K562 (cell line): ENCODE data around the gene TOM1L2. TPM values are rescaled to one million over a fixed set of nuclear protein-coding genes. Genes with fewer than 3 reads are reported as not detected.

Experiments used
- ATAC-seq: fragments of 200-7000 bp; cut with Tn5 transposase; 3 replicates; pipeline ENCODE4 v1.9.1; 2020; ENCODE audit warnings: moderate library complexity
- BruUV-seq: library from RNA; stranded (reverse); fragments of 400-500 nt; replicated peaks from 2 replicates; lab custom pipeline; 2021; lab: Mats Ljungman, UMichigan
- CTCF ChIA-PET: fragments of 300-600 bp; formaldehyde crosslinking; extraction: SDS; loops from one replicate; lab custom pipeline; 2021; ENCODE audit warnings: low intra/inter-chr PET ratio; lab: Yijun Ruan, JAX
- POLR2A ChIA-PET: fragments of 300-600, 350-650 bp; sonication (Branson Sonifier 250); formaldehyde crosslinking; extraction: SDS; loops from one replicate; lab custom pipeline; 2021; ENCODE audit warnings: antibody characterized with exemption, inconsistent platforms; lab: Yijun Ruan, JAX
- DNase-seq, 4 experiments: peaks; one replicate each; pipeline versions ENCODE4 v3.0.0 to v3.0.0-alpha.2; 2011 to 2018; ENCODE audit warnings: low spot score in 3 of 4, mixed read lengths in 3 of 4; ENCODE audit errors: extremely low read depth in 1 of 4
- FAIRE-seq: peaks from 2 replicates; lab custom pipeline; 2011; peaks lifted over from hg19 to GRCh38; lab: Jason Lieb, UNC
- H2AFZ ChIP-seq: 2 replicates; pipeline ENCODE4 v1.6.0; 2011; ENCODE audit warnings: low read depth, low read length, control low read depth, inconsistent platforms
- H3K27ac ChIP-seq: fragments of 200-600 bp; 3 replicates; pipeline ENCODE4 v1.8.0; 2011; ENCODE audit warnings: low read depth, mild to moderate bottlenecking, control low read depth, inconsistent platforms, low read length, moderate library complexity, mixed read lengths; ENCODE audit errors: extremely low read depth
- H3K27me3 ChIP-seq, 2 experiments: fragments of 300-600 bp in 1 of 2; 2 replicates in 1 of 2; 3 replicates in 1 of 2; pipeline versions ENCODE4 v1.6.0 to v1.8.0; 2011; ENCODE audit warnings: inconsistent platforms in 2 of 2, low read length in 2 of 2, mild to moderate bottlenecking in 1 of 2, mixed read lengths in 1 of 2, moderate library complexity in 1 of 2; ENCODE audit not compliant: control insufficient read depth in 2 of 2, insufficient read depth in 2 of 2
- H3K36me3 ChIP-seq: fragments of 300-600 bp; 3 replicates; pipeline ENCODE4 v1.8.0; 2011; ENCODE audit warnings: mild to moderate bottlenecking, low read length, inconsistent platforms; ENCODE audit not compliant: control insufficient read depth, insufficient read depth
- H3K4me1 ChIP-seq, 2 experiments: fragments of 200-600 bp in 1 of 2; replicated peaks in 1 of 2; 2 replicates in 1 of 2; 3 replicates in 1 of 2; pipeline versions ENCODE4 v1.5.1 to v1.8.0; 2011; ENCODE audit warnings: inconsistent platforms in 2 of 2, low read length in 2 of 2, mild to moderate bottlenecking in 1 of 2, mixed read lengths in 1 of 2, moderate library complexity in 1 of 2; ENCODE audit not compliant: control insufficient read depth in 2 of 2, insufficient read depth in 2 of 2
- H3K4me2 ChIP-seq: 2 replicates; pipeline ENCODE4 v1.6.1; 2011; ENCODE audit warnings: low read length, control low read depth, inconsistent platforms, mixed read lengths; ENCODE audit not compliant: insufficient read depth
- H3K4me3 ChIP-seq: fragments of 200-600 bp; sonication (generic), shearing (Covaris generic); 2 replicates; pipeline ENCODE4 v1.5.1; 2016; ENCODE audit warnings: control low read depth, inconsistent platforms
- H3K79me2 ChIP-seq: fragments of 200-600 bp; 3 replicates; pipeline ENCODE4 v1.8.0; 2011; ENCODE audit warnings: low read length, inconsistent platforms; ENCODE audit not compliant: control insufficient read depth, insufficient read depth
- H3K9ac ChIP-seq, 2 experiments: 2 replicates each; pipeline versions ENCODE4 v1.6.0 to v1.6.1; 2011; ENCODE audit warnings: low read depth in 2 of 2, low read length in 2 of 2, control low read depth in 1 of 2, inconsistent platforms in 1 of 2, mild to moderate bottlenecking in 1 of 2, mixed read lengths in 1 of 2; ENCODE audit not compliant: insufficient read depth in 1 of 2
- H3K9me1 ChIP-seq: one replicate; pipeline ENCODE4 v1.6.0; 2011; ENCODE audit warnings: inconsistent platforms, mild to moderate bottlenecking, low read length, moderate library complexity; ENCODE audit not compliant: control insufficient read depth, insufficient read depth
- H3K9me3 ChIP-seq: replicated peaks from 2 replicates; pipeline ENCODE4 v1.5.1; 2011; ENCODE audit warnings: low read depth, low read length, inconsistent platforms; ENCODE audit not compliant: control insufficient read depth, insufficient read depth
- H4K20me1 ChIP-seq: replicated peaks from 2 replicates; pipeline ENCODE4 v1.6.1; 2011; ENCODE audit warnings: low read length, inconsistent platforms, mixed read lengths; ENCODE audit not compliant: control insufficient read depth, insufficient read depth
- ARID1B ChIP-seq: fragments of 450-650 bp; IDR thresholded peaks from 2 replicates; pipeline ENCODE4 v1.6.1; 2016; ENCODE audit warnings: antibody characterized with exemption, mild to moderate bottlenecking, inconsistent platforms
- CBX8 ChIP-seq: fragments of 200-600 bp; sonication (generic); IDR thresholded peaks from 2 replicates; pipeline ENCODE4 v1.6.1; 2012; ENCODE audit warnings: borderline replicate concordance, mixed run types, low read depth, mild to moderate bottlenecking, moderate library complexity, mixed read lengths, low read length, control low read depth, inconsistent platforms; ENCODE audit not compliant: poor library complexity, severe bottlenecking; ENCODE audit errors: extremely low read depth
- DACH1 ChIP-seq: fragments of 450-650 bp; IDR thresholded peaks from 2 replicates; pipeline ENCODE4 v1.6.1; 2018; ENCODE audit not compliant: partially characterized antibody
- ETV1 ChIP-seq: fragments of 450-650 bp; conservative IDR thresholded peaks from 2 replicates; pipeline ENCODE4 v1.6.1; 2016; ENCODE audit warnings: missing genetic modification characterization, control low read depth, low read depth, missing compliant biosample characterization
- HNRNPLL ChIP-seq: fragments of 200-400 bp; formaldehyde crosslinking; IDR thresholded peaks from 2 replicates; pipeline ENCODE4 v1.6.1; 2017; ENCODE audit warnings: low read length, low read depth, mild to moderate bottlenecking; ENCODE audit not compliant: poor library complexity, severe bottlenecking
- JUND ChIP-seq, 2 experiments: IDR thresholded peaks; 2 replicates in 1 of 2; 3 replicates in 1 of 2; pipeline ENCODE4 v1.6.1; 2011; ENCODE audit warnings: borderline replicate concordance in 2 of 2, low read depth in 2 of 2, low read length in 2 of 2, improper control_type of control experiment in 1 of 2, missing biosample characterization in 1 of 2, missing genetic modification characterization in 1 of 2, missing genetic modification reagents in 1 of 2
- MAZ ChIP-seq, 2 experiments: fragments of 450-650 bp in 1 of 2; sonication (generic) in 1 of 2; formaldehyde crosslinking; IDR thresholded peaks in 1 of 2; conservative IDR thresholded peaks in 1 of 2; 2 replicates each; pipeline versions ENCODE4 v1.4.0 to v1.5.0; 2020; ENCODE audit warnings: mild to moderate bottlenecking in 1 of 2, missing genetic modification reagents in 1 of 2
- MEF2D ChIP-seq: conservative IDR thresholded peaks from 2 replicates; pipeline ENCODE4 v1.6.1; 2016; ENCODE audit warnings: low read depth, missing genetic modification characterization, missing compliant biosample characterization
- NFIX ChIP-seq: fragments of 250-450 bp; sonication (Bioruptor Pico); IDR thresholded peaks from 2 replicates; pipeline ENCODE4 v1.4.0; 2020; ENCODE audit warnings: low read depth, mild to moderate bottlenecking, moderate library complexity
- RB1 ChIP-seq: fragments of 450-650 bp; IDR thresholded peaks from 2 replicates; pipeline ENCODE4 v1.6.1; 2017; ENCODE audit warnings: low read depth, mild to moderate bottlenecking
- TAF15 ChIP-seq: fragments of 200-400 bp; formaldehyde crosslinking; IDR thresholded peaks from 2 replicates; pipeline ENCODE4 v1.6.1; 2017; ENCODE audit warnings: mild to moderate bottlenecking, low read depth, low read length, moderate library complexity
- ZC3H11A ChIP-seq: IDR thresholded peaks from 2 replicates; pipeline ENCODE4 v1.6.1; 2012; ENCODE audit warnings: low read depth, low read length, improper control_type of control experiment
- ZC3H4 ChIP-seq: sonication (generic); formaldehyde crosslinking; IDR thresholded peaks from 2 replicates; pipeline ENCODE4 v1.9.0; 2021; ENCODE audit warnings: missing genetic modification reagents, borderline replicate concordance
- ZNF445 ChIP-seq: fragments of 250-450 bp; sonication (Bioruptor Pico); IDR thresholded peaks from 2 replicates; pipeline ENCODE4 v1.4.0; 2020; ENCODE audit warnings: low read depth, mild to moderate bottlenecking, moderate library complexity
- ZNF583 ChIP-seq: fragments of 250-450 bp; sonication (Bioruptor Pico); IDR thresholded peaks from 2 replicates; pipeline ENCODE4 v1.4.0; 2020
- ZNF639 ChIP-seq, 2 experiments: fragments of 200-800 bp in 1 of 2; sonication (Bioruptor generic) in 1 of 2; sonication (generic) in 1 of 2; formaldehyde crosslinking in 1 of 2; IDR thresholded peaks in 1 of 2; conservative IDR thresholded peaks in 1 of 2; 2 replicates each; pipeline versions ENCODE4 v1.5.0 to v1.6.1; 2016 to 2020; ENCODE audit warnings: missing compliant biosample characterization in 1 of 2, missing genetic modification characterization in 1 of 2, missing genetic modification reagents in 1 of 2
- WGBS: fragments of 100-300 bp; shearing (Covaris generic); methylation state at CpG from one replicate; pipeline ENCODE4 v1.1.6; 2016; ENCODE audit warnings: low coverage, mixed read lengths; ENCODE audit not compliant: insufficient coverage; ENCODE audit errors: missing lambda C conversion rate; 5-methylcytosine and 5-hydroxymethylcytosine counted together
- in situ Hi-C: fragments of 300-500 bp; cut with MboI; formaldehyde crosslinking; loops from 4 replicates; pipeline ENCODE4 v1.15.0; 2018; ENCODE audit warnings: inconsistent platforms, mixed read lengths
- intact Hi-C: fragments of 100-400 bp; cut with micrococcal nuclease; formaldehyde crosslinking; loops from 2 replicates; pipeline ENCODE4 v1.14.2; 2022
- polyA plus RNA-seq, 8 experiments: library from polyadenylated mRNA; depleted of rRNA in 4 of 8; stranded (reverse) in 5 of 8; unstranded in 3 of 8; fragments of >200 nt; fragmentation: Nextera tagmentation in 2 of 8; fragmentation: Illumina TruSeq in 1 of 8; extraction: Ambion mirVana in 2 of 8; extraction: Trizol in 1 of 8; gene quantifications; 2 replicates each; pipeline versions ENCODE4 v1.2.1 to v1.2.3, GENCODE V29; 2011 to 2014; ENCODE audit warnings: inconsistent platforms in 1 of 8, missing spikeins in 1 of 8
- total RNA-seq, 7 experiments: library from RNA; depleted of rRNA in 6 of 7; stranded (reverse); fragments of >200 nt in 6 of 7; fragmentation: Illumina TruSeq in 2 of 7; extraction: Trizol in 2 of 7; gene quantifications; 2 replicates each; pipeline versions ENCODE4 v1.2.1 to v1.2.3, GENCODE V29; 2011 to 2021; ENCODE audit warnings: low replicate concordance in 1 of 7
- TF ChIP-seq, protein P1 (sequence below): fragments of 250-450 bp; sonication (Bioruptor Pico); IDR thresholded peaks from 2 replicates; pipeline ENCODE4 v1.5.0; 2020; ENCODE audit warnings: mild to moderate bottlenecking

Gene TOM1L2
- total and polyA plus RNA-seq, 9 of the 15 experiments (the other 6 are each of a cell fraction or from before 2014, with no cell fraction given): 0.07 to 6.0 (median 2.5) TPM

DNA sequence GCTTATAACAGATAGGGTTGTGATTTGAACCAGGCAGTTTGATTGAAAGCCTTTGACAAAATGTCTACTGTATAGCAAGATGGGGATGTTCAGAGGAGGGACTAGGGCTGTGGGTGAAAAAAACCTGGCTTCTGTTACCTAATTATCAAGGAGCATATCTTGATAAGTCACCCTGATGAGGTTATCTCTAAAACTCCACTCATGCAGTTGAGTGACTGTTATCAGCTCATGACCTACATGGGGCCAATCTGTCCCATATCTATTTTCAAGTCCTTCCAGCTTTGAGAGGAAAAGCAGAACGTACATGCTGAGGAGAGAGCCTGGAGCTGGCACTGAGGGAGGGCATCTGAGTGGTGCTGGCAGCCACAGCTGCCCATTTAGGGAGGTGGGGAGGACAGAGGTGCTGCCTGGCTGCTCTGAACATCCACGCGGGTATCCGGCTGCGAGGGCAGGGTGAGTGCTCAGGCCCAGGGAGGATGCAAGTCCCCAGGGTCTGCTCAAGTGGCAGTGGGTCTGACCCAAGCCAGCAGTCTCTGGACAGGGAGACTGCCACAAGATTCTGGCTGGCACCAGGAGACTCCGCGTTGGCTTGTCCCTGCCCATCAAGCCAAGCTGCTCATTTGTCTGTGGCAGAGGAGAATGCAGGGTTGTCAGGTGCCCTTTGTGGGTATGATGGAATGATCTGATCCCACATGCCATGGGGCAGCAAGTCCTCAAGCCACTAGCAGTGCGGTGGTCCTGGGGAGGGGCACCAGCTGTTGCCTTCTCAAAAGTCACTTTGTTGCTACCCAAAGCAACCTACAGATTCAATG lies 37.6 kb upstream of the TOM1L2 start:
- H3K9me1 ChIP-seq: no peaks in the 10 kb centered on the region
- no TSS peak for BruUV-seq
- in situ Hi-C loops: no loop called here
- no peak overlapping the region for H2AFZ ChIP-seq
- WGBS: 86% methylated on average over 8 of the region's 8 CpGs
- FAIRE-seq: no peak
- H3K4me1 ChIP-seq: peaks cover 0 to 10% of the 10 kb centered on the region in 2 experiments; a peak in 1 of 5 replicates
- no peak overlapping the region for H3K9ac ChIP-seq
- CTCF ChIA-PET: no interaction called here
- H3K9me3 ChIP-seq: no peaks in the 10 kb centered on the region
- H3K79me2 ChIP-seq: no peaks in the 10 kb centered on the region
- no peak overlapping the region for H3K27ac ChIP-seq
- no peak overlapping the region for H3K4me2 ChIP-seq
- H3K36me3 ChIP-seq: no peaks in the 10 kb centered on the region; the same call in 2 of the 3 replicates
- intact Hi-C loops: no loop called here
- no peak for DNase-seq
- no peaks in the 10 kb centered on the region for H4K20me1 ChIP-seq
- POLR2A ChIA-PET: interaction anchor here (0.9 to 1.0 kb wide), 2 partner anchors 9 to 89 kb away, joined by 3 to 4 read pairs; no protein-coding TSS in a partner anchor
- no peaks in the 10 kb centered on the region for H3K27me3 ChIP-seq
- ATAC-seq: no peak
- TF ChIP-seq ZC3H4 (CRISPR knock-in tag): no peak
- no peak for TF ChIP-seq MEF2D (tag)
- TF ChIP-seq ZC3H11A: no peak
- TF ChIP-seq DACH1: no peak
- no peak for TF ChIP-seq CBX8
- TF ChIP-seq ETV1 (tag): no peak
- TF ChIP-seq RB1: no peak
- no peak for TF ChIP-seq JUND (IDR thresholded peaks at IDR 0.05; ENCODE audit: borderline replicate concordance, low read depth, low read length)
- no peak for TF ChIP-seq JUND (tag; IDR thresholded peaks at IDR 0.05; ENCODE audit: borderline replicate concordance, low read depth, low read length)
- no peak for TF ChIP-seq MAZ (CRISPR knock-in tag; conservative IDR thresholded peaks at IDR 0.05 in 1 of 2, IDR thresholded peaks at IDR 0.05 in 1 of 2)
- TF ChIP-seq ZNF639 (CRISPR knock-in tag; conservative IDR thresholded peaks at IDR 0.05 in 1 of 2, IDR thresholded peaks at IDR 0.05 in 1 of 2): no peak
- TF ChIP-seq ARID1B: no peak
- TF ChIP-seq ZNF445 (CRISPR knock-in tag): no peak
- TF ChIP-seq TAF15: no peak
- TF ChIP-seq HNRNPLL: no peak
- TF ChIP-seq NFIX: no peak
- no peak for TF ChIP-seq ZNF583 (CRISPR knock-in tag)
- TF ChIP-seq, protein P1, sequence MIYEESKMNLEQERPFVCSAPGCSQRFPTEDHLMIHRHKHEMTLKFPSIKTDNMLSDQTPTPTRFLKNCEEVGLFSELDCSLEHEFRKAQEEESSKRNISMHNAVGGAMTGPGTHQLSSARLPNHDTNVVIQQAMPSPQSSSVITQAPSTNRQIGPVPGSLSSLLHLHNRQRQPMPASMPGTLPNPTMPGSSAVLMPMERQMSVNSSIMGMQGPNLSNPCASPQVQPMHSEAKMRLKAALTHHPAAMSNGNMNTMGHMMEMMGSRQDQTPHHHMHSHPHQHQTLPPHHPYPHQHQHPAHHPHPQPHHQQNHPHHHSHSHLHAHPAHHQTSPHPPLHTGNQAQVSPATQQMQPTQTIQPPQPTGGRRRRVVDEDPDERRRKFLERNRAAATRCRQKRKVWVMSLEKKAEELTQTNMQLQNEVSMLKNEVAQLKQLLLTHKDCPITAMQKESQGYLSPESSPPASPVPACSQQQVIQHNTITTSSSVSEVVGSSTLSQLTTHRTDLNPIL (CRISPR knock-in tag): no peak
- H3K4me3 ChIP-seq: no peak overlapping the region
